Measurements from ENCODE around the gene RPS15.

The RPS15 gene

GRCh38 chr19:1438035-1438932, at the start of gene RPS15:
Gene RPS15 (plus strand): TSS chr19:1438396. CDS start chr19:1438426, 30 bp downstream.
- DNase-seq, result peak; percentile 88

- DNase-seq, result no peak
Measured at GRCh38 chr19:1388637-1389026, 49.6 kb upstream of the RPS15 start.

- no peak for DNase-seq
Measured at GRCh38 chr19:1389033-1389940, 48.9 kb upstream of the RPS15 start.

GRCh38 chr19:1390890-1391423, 47.2 kb upstream of the RPS15 start:
- DNase-seq, result no peak

GRCh38 chr19:1392407-1392806, 45.8 kb upstream of the RPS15 start:
- no peak for DNase-seq

- no peak for DNase-seq
Measured at GRCh38 chr19:1392939-1393530, 45.2 kb upstream of the RPS15 start.

- no peak for DNase-seq
Measured at GRCh38 chr19:1393841-1394240, 44.4 kb upstream of the RPS15 start.

- DNase-seq, result no peak
Measured at GRCh38 chr19:1394252-1395193, 43.7 kb upstream of the RPS15 start.

- DNase-seq, result no peak
Measured at GRCh38 chr19:1395194-1396018, 42.8 kb upstream of the RPS15 start.

- no peak for DNase-seq
Measured at GRCh38 chr19:1396019-1396767, 42.0 kb upstream of the RPS15 start.

- DNase-seq, result no peak
Measured at GRCh38 chr19:1396768-1397679, 41.2 kb upstream of the RPS15 start.

GRCh38 chr19:1397838-1398237, 40.4 kb upstream of the RPS15 start:
- no peak for DNase-seq

GRCh38 chr19:1399079-1399478, 39.1 kb upstream of the RPS15 start:
- DNase-seq, result no peak

GRCh38 chr19:1399745-1400144, 38.5 kb upstream of the RPS15 start:
- DNase-seq, result no peak

- no peak for DNase-seq
Measured at GRCh38 chr19:1400281-1401137, 37.7 kb upstream of the RPS15 start.

- DNase-seq, result peak; percentile 39
Measured at GRCh38 chr19:1401138-1401888, 36.9 kb upstream of the RPS15 start, which contains the start of gene GAMT. Gene GAMT (minus strand): TSS chr19:1401542. CDS start chr19:1401476, 66 bp downstream.

GRCh38 chr19:1401889-1402217, 36.3 kb upstream of the RPS15 start:
- no peak for DNase-seq

Measured in NCI-H1092 (cell line).